HCT116 (cell line): ENCODE data around the gene PIBF1. TPM values are rescaled to one million over a fixed set of nuclear protein-coding genes. Genes with fewer than 3 reads are reported as not detected.

Source experiments
- ATAC-seq: fragments of 200-7000 bp; cut with Tn5 transposase; 2 replicates; pipeline ENCODE4 v1.9.1; 2020; ENCODE audit warnings: mild to moderate bottlenecking, moderate library complexity
- BruUV-seq: library from RNA; stranded (reverse); fragments of 400-500 nt; replicated peaks from 2 replicates; lab custom pipeline; 2021; lab: Mats Ljungman, UMichigan
- CTCF ChIA-PET: fragments of 300-600 bp; sonication (Branson Sonifier 250); formaldehyde crosslinking; loops from one replicate; lab custom pipeline; 2021; ENCODE audit warnings: antibody characterized with exemption; lab: Charles Lee
- POLR2A ChIA-PET: fragments of 300-600, 350-600 bp; sonication (Branson Sonifier 250); formaldehyde crosslinking; loops from one replicate; lab custom pipeline; 2021; ENCODE audit warnings: antibody characterized with exemption; lab: Charles Lee
- RAD21 ChIA-PET, 2 experiments: fragments of 300-600 bp; sonication (Branson Sonifier 250); formaldehyde crosslinking; loops; one replicate each; lab custom pipeline; 2023; ENCODE audit warnings: low total read pairs in 2 of 2; ENCODE audit not compliant: uncharacterized antibody in 2 of 2, unreplicated experiment in 2 of 2, low non-redundant PET in 1 of 2; lab: Charles Lee
- DNase-seq: peaks from one replicate; pipeline ENCODE4 v3.0.0-alpha.2; 2010; ENCODE audit warnings: low read depth, low spot score
- H2AFZ ChIP-seq: fragments of 200-600 bp; shearing (Covaris generic), sonication (generic); 2 replicates; pipeline ENCODE4 v1.6.1; 2017; ENCODE audit warnings: low read depth, mixed run types, mixed read lengths, antibody characterized with exemption, low read length; ENCODE audit not compliant: poor library complexity, severe bottlenecking
- H3K27ac ChIP-seq: 2 replicates; pipeline ENCODE4 v1.5.1; 2012; ENCODE audit warnings: low read depth, low read length
- H3K27me3 ChIP-seq: fragments of 200-600 bp; sonication (generic); 2 replicates; pipeline ENCODE4 v1.6.1; 2016; ENCODE audit warnings: mixed run types, low read length, mixed read lengths; ENCODE audit not compliant: insufficient read depth
- H3K36me3 ChIP-seq, 2 experiments: fragments of 200-500 bp in 1 of 2; fragments of 200-600 bp in 1 of 2; sonication (Bioruptor generic) in 1 of 2; sonication (generic) in 1 of 2; 2 replicates each; pipeline versions ENCODE4 v1.5.1 to v1.6.1; 2014 to 2016; ENCODE audit warnings: low read length in 2 of 2, inconsistent platforms in 1 of 2, mixed read lengths in 1 of 2, mixed run types in 1 of 2; ENCODE audit not compliant: insufficient read depth in 2 of 2, control insufficient read depth in 1 of 2
- H3K4me1 ChIP-seq, 2 experiments: fragments of 200-600 bp in 1 of 2; sonication (generic) in 1 of 2; 2 replicates each; pipeline versions ENCODE4 v1.5.1 to v1.6.1; 2012 to 2017; ENCODE audit warnings: low read length in 2 of 2, inconsistent platforms in 1 of 2, mild to moderate bottlenecking in 1 of 2, mixed read lengths in 1 of 2, mixed run types in 1 of 2, moderate library complexity in 1 of 2; ENCODE audit not compliant: insufficient read depth in 2 of 2, control insufficient read depth in 1 of 2
- H3K4me2 ChIP-seq: fragments of 200-600 bp; sonication (generic); 2 replicates; pipeline ENCODE4 v1.6.1; 2017; ENCODE audit warnings: mixed run types, low read length, mixed read lengths
- H3K4me3 ChIP-seq, 2 experiments: fragments of 200-600 bp in 1 of 2; sonication (generic) in 1 of 2; replicated peaks in 1 of 2; 2 replicates each; pipeline ENCODE4 v1.5.1; 2011 to 2016; ENCODE audit warnings: low read length in 2 of 2, control low read depth in 1 of 2, low read depth in 1 of 2, mild to moderate bottlenecking in 1 of 2, mixed read lengths in 1 of 2, mixed run types in 1 of 2
- H3K79me2 ChIP-seq: fragments of 200-600 bp; sonication (generic); 2 replicates; pipeline ENCODE4 v1.6.1; 2017; ENCODE audit warnings: mild to moderate bottlenecking, mixed run types, low read length, moderate library complexity, mixed read lengths; ENCODE audit not compliant: insufficient read depth
- H3K9ac ChIP-seq: fragments of 200-600 bp; sonication (generic); 2 replicates; pipeline ENCODE4 v1.6.1; 2016; ENCODE audit warnings: low read length, mixed read lengths
- H3K9me2 ChIP-seq: fragments of 200-600 bp; sonication (generic), shearing (Covaris generic); 2 replicates; pipeline ENCODE4 v1.6.1; 2017; ENCODE audit warnings: mixed run types, mild to moderate bottlenecking, moderate library complexity; ENCODE audit not compliant: insufficient read depth
- H3K9me3 ChIP-seq, 2 experiments: fragments of 200-500 bp in 1 of 2; fragments of 200-600 bp in 1 of 2; sonication (Bioruptor generic) in 1 of 2; sonication (generic) in 1 of 2; 2 replicates each; pipeline ENCODE4 v1.6.1; 2014 to 2017; ENCODE audit warnings: low read length in 2 of 2, mixed read lengths in 2 of 2, inconsistent platforms in 1 of 2, low read depth in 1 of 2, mild to moderate bottlenecking in 1 of 2, mixed run types in 1 of 2, moderate library complexity in 1 of 2; ENCODE audit not compliant: control insufficient read depth in 1 of 2, insufficient read depth in 1 of 2
- H4K20me1 ChIP-seq: fragments of 200-600 bp; sonication (generic), shearing (Covaris generic); 2 replicates; pipeline ENCODE4 v1.6.1; 2017; ENCODE audit warnings: mixed run types, mild to moderate bottlenecking, moderate library complexity; ENCODE audit not compliant: insufficient read depth
- CBX3 ChIP-seq: IDR thresholded peaks from 2 replicates; pipeline ENCODE4 v1.6.1; 2012; ENCODE audit warnings: low read depth
- CEBPB ChIP-seq: IDR thresholded peaks from 2 replicates; pipeline ENCODE4 v1.6.1; 2012; ENCODE audit warnings: low read depth
- EGR1 ChIP-seq: IDR thresholded peaks from 2 replicates; pipeline ENCODE4 v1.6.1; 2012; ENCODE audit warnings: low read depth
- ELF1 ChIP-seq: IDR thresholded peaks from 2 replicates; pipeline ENCODE4 v1.6.1; 2012; ENCODE audit warnings: low read depth, borderline replicate concordance
- EZH2 ChIP-seq: fragments of 200-600 bp; sonication (generic); IDR thresholded peaks from 2 replicates; pipeline ENCODE4 v1.6.1; 2017; ENCODE audit warnings: antibody characterized with exemption, mixed run types
- EZH2phosphoT487 ChIP-seq: fragments of 200-600 bp; IDR thresholded peaks from 2 replicates; pipeline ENCODE4 v1.6.1; 2018; ENCODE audit warnings: antibody characterized with exemption, borderline replicate concordance
- FOSL1 ChIP-seq: IDR thresholded peaks from 2 replicates; pipeline ENCODE4 v1.6.1; 2012; ENCODE audit warnings: low read depth
- JUND ChIP-seq: IDR thresholded peaks from 2 replicates; pipeline ENCODE4 v1.6.1; 2012
- MAX ChIP-seq: IDR thresholded peaks from 2 replicates; pipeline ENCODE4 v1.6.1; 2012
- POLR2A ChIP-seq: IDR thresholded peaks from 2 replicates; pipeline ENCODE4 v1.7.0; 2011; ENCODE audit warnings: borderline replicate concordance; ENCODE audit not compliant: insufficient read depth, insufficient read length; ENCODE audit errors: extremely low read depth
- POLR2AphosphoS5 ChIP-seq: IDR thresholded peaks from 2 replicates; pipeline ENCODE4 v1.6.1; 2011; ENCODE audit warnings: mild to moderate bottlenecking, low read depth, low read length, moderate library complexity
- RAD21 ChIP-seq: IDR thresholded peaks from 2 replicates; pipeline ENCODE4 v1.6.1; 2012; ENCODE audit warnings: low read depth, mild to moderate bottlenecking
- SIN3A ChIP-seq: IDR thresholded peaks from 2 replicates; pipeline ENCODE4 v1.6.1; 2012; ENCODE audit warnings: low read depth
- YY1 ChIP-seq: IDR thresholded peaks from 2 replicates; pipeline ENCODE4 v1.6.1; 2011; ENCODE audit warnings: low read length, low read depth, moderate library complexity, mild to moderate bottlenecking; ENCODE audit not compliant: insufficient replicate concordance; ENCODE audit errors: extremely low read depth
- ZFX ChIP-seq: fragments of 450-650 bp; IDR thresholded peaks from 2 replicates; pipeline ENCODE4 v1.6.1; 2017
- ZNF274 ChIP-seq: fragments of 200-500 bp; sonication (Bioruptor generic); IDR thresholded peaks from 2 replicates; pipeline ENCODE4 v1.6.1; 2014; ENCODE audit warnings: mild to moderate bottlenecking, low read depth, low read length, inconsistent platforms
- intact Hi-C: fragments of 100-400 bp; cut with micrococcal nuclease; formaldehyde crosslinking; loops from 2 replicates; pipeline ENCODE4 v1.10.0; 2022
- total RNA-seq: library from RNA; stranded (reverse); gene quantifications from one replicate; pipeline ENCODE4 v1.2.1, GENCODE V29; 2021; ENCODE audit not compliant: unreplicated experiment
- TF ChIP-seq, protein P1 (sequence below): IDR thresholded peaks from 2 replicates; pipeline ENCODE4 v1.6.1; 2012; ENCODE audit warnings: low read depth
- TF ChIP-seq, protein P2 (sequence below): IDR thresholded peaks from 2 replicates; pipeline ENCODE4 v1.6.1; 2011; ENCODE audit warnings: mild to moderate bottlenecking, low read length, moderate library complexity; ENCODE audit not compliant: insufficient replicate concordance; ENCODE audit errors: extremely low read depth

The PIBF1 gene
- total RNA-seq, 1 experiment from 2014 or later = 21.1 TPM

- RAD21 ChIA-PET = no interaction called here
- H4K20me1 ChIP-seq = no peaks in the 10 kb centered on the region
- intact Hi-C loops = no loop called here
- H3K27ac ChIP-seq = no peak overlapping the region
- TF ChIP-seq MAX = no peak
- no peak for TF ChIP-seq ELF1
- TF ChIP-seq EZH2 = no peak
- TF ChIP-seq YY1 = no peak
- TF ChIP-seq EZH2phosphoT487 = no peak
- TF ChIP-seq, protein P1, sequence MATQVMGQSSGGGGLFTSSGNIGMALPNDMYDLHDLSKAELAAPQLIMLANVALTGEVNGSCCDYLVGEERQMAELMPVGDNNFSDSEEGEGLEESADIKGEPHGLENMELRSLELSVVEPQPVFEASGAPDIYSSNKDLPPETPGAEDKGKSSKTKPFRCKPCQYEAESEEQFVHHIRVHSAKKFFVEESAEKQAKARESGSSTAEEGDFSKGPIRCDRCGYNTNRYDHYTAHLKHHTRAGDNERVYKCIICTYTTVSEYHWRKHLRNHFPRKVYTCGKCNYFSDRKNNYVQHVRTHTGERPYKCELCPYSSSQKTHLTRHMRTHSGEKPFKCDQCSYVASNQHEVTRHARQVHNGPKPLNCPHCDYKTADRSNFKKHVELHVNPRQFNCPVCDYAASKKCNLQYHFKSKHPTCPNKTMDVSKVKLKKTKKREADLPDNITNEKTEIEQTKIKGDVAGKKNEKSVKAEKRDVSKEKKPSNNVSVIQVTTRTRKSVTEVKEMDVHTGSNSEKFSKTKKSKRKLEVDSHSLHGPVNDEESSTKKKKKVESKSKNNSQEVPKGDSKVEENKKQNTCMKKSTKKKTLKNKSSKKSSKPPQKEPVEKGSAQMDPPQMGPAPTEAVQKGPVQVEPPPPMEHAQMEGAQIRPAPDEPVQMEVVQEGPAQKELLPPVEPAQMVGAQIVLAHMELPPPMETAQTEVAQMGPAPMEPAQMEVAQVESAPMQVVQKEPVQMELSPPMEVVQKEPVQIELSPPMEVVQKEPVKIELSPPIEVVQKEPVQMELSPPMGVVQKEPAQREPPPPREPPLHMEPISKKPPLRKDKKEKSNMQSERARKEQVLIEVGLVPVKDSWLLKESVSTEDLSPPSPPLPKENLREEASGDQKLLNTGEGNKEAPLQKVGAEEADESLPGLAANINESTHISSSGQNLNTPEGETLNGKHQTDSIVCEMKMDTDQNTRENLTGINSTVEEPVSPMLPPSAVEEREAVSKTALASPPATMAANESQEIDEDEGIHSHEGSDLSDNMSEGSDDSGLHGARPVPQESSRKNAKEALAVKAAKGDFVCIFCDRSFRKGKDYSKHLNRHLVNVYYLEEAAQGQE = no peak
- no peak for TF ChIP-seq ZNF274
- no peak for TF ChIP-seq POLR2AphosphoS5
- no peak for TF ChIP-seq SIN3A
- TF ChIP-seq ZFX = no peak
- TF ChIP-seq RAD21 = no peak
- no peak for TF ChIP-seq JUND
- no peak for TF ChIP-seq EGR1
- no peak for TF ChIP-seq POLR2A
- TF ChIP-seq CEBPB = no peak
- TF ChIP-seq, protein P2, sequence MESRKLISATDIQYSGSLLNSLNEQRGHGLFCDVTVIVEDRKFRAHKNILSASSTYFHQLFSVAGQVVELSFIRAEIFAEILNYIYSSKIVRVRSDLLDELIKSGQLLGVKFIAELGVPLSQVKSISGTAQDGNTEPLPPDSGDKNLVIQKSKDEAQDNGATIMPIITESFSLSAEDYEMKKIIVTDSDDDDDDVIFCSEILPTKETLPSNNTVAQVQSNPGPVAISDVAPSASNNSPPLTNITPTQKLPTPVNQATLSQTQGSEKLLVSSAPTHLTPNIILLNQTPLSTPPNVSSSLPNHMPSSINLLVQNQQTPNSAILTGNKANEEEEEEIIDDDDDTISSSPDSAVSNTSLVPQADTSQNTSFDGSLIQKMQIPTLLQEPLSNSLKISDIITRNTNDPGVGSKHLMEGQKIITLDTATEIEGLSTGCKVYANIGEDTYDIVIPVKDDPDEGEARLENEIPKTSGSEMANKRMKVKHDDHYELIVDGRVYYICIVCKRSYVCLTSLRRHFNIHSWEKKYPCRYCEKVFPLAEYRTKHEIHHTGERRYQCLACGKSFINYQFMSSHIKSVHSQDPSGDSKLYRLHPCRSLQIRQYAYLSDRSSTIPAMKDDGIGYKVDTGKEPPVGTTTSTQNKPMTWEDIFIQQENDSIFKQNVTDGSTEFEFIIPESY = no peak
- no peak for TF ChIP-seq FOSL1
- TF ChIP-seq CBX3 = no peak
- DNase-seq = no peak
- BruUV-seq = no TSS peak
- H2AFZ ChIP-seq = no peak overlapping the region
- H3K79me2 ChIP-seq = no peaks in the 10 kb centered on the region
- no peaks in the 10 kb centered on the region for H3K9me3 ChIP-seq
- H3K9me2 ChIP-seq = no peaks in the 10 kb centered on the region
- no peak overlapping the region for H3K4me3 ChIP-seq
- no peaks in the 10 kb centered on the region for H3K27me3 ChIP-seq
- no peak overlapping the region for H3K4me2 ChIP-seq
- H3K9ac ChIP-seq = no peak overlapping the region
- CTCF ChIA-PET = no interaction called here
- POLR2A ChIA-PET = no interaction called here
- ATAC-seq = no peak
- H3K4me1 ChIP-seq = no peaks in the 10 kb centered on the region
- 0 out of 4 replicates have a peak, but pooled peaks cover 0 to 2% of the 10 kb centered on the region in 2 experiments for H3K36me3 ChIP-seq
Observed at GRCh38 chr13:72820898-72821279, 39.0 kb downstream of the PIBF1 start.
